NCI-H2107 (cell line): ENCODE data around the gene POLR3B.
"Not testable (repeated sequence)": the region's sequence is repeated elsewhere in the genome, so short reads cannot be mapped to it uniquely, and the experiment has no call there.

ENCODE experiments used
- DNase-seq: peaks from one replicate; lab custom pipeline; 2025; lab: John Stamatoyannopoulos, UW

Gene POLR3B

GRCh38 chr12:106342397-106343213 is 14.9 kb upstream of the POLR3B start:
- DNase-seq = no peak

GRCh38 chr12:106343214-106343528 is 14.4 kb upstream of the POLR3B start:
- no peak for DNase-seq

GRCh38 chr12:106344131-106344530 is 13.4 kb upstream of the POLR3B start:
- DNase-seq = no peak

- no peak for DNase-seq
Observed at GRCh38 chr12:106345746-106346145, 11.8 kb upstream of the POLR3B start.

GRCh38 chr12:106348411-106348810 is 9.1 kb upstream of the POLR3B start:
- no peak for DNase-seq

- DNase-seq = no peak
Observed at GRCh38 chr12:106353175-106353574, 4.4 kb upstream of the POLR3B start.

- no peak for DNase-seq
Observed at GRCh38 chr12:106358396-106359241, 1.1 kb downstream of the POLR3B start.

- DNase-seq = no peak
Observed at GRCh38 chr12:106359646-106360399, 2.3 kb downstream of the POLR3B start.

GRCh38 chr12:106360400-106360994 is 2.9 kb downstream of the POLR3B start:
- no peak for DNase-seq

GRCh38 chr12:106362971-106363370 is 5.4 kb downstream of the POLR3B start:
- DNase-seq = no peak

GRCh38 chr12:106364261-106364660 is 6.7 kb downstream of the POLR3B start:
- no peak for DNase-seq

- no peak for DNase-seq
Observed at GRCh38 chr12:106369624-106370346, 12.2 kb downstream of the POLR3B start.

GRCh38 chr12:106378788-106379187 is 21.2 kb downstream of the POLR3B start:
- DNase-seq = no peak

GRCh38 chr12:106380954-106381353 is 23.4 kb downstream of the POLR3B start:
- no peak for DNase-seq

- not testable (repeated sequence) for DNase-seq
Observed at GRCh38 chr12:106381866-106382265, 24.3 kb downstream of the POLR3B start.

- no peak for DNase-seq
Observed at GRCh38 chr12:106386813-106387535, 29.4 kb downstream of the POLR3B start.

GRCh38 chr12:106387848-106388377 is 30.4 kb downstream of the POLR3B start:
- DNase-seq = no peak

- DNase-seq = no peak
Observed at GRCh38 chr12:106389151-106389550, 31.6 kb downstream of the POLR3B start.

- DNase-seq = no peak
Observed at GRCh38 chr12:106392759-106393158, 35.2 kb downstream of the POLR3B start.

GRCh38 chr12:106409878-106410277 is 52.3 kb downstream of the POLR3B start:
- DNase-seq = no peak

GRCh38 chr12:106412563-106412962 is 55.0 kb downstream of the POLR3B start:
- DNase-seq = no peak
